Islet of Langerhans (tissue), 1 donor: ENCODE measurements around the gene CUX1.
"Not testable (repeated sequence)": the region's sequence is repeated elsewhere in the genome, so short reads cannot be mapped to it uniquely, and the experiment has no call there.

Experiments used
- FAIRE-seq: peaks from one replicate; lab custom pipeline; 2011; peaks lifted over from hg19 to GRCh38; lab: Jason Lieb, UNC

Gene CUX1

GRCh38 chr7:102047167-102047566 is 229.7 kb downstream of the CUX1 start:
- no peak for FAIRE-seq

GRCh38 chr7:102049765-102050164 is 232.3 kb downstream of the CUX1 start:
- no peak for FAIRE-seq

DNA sequence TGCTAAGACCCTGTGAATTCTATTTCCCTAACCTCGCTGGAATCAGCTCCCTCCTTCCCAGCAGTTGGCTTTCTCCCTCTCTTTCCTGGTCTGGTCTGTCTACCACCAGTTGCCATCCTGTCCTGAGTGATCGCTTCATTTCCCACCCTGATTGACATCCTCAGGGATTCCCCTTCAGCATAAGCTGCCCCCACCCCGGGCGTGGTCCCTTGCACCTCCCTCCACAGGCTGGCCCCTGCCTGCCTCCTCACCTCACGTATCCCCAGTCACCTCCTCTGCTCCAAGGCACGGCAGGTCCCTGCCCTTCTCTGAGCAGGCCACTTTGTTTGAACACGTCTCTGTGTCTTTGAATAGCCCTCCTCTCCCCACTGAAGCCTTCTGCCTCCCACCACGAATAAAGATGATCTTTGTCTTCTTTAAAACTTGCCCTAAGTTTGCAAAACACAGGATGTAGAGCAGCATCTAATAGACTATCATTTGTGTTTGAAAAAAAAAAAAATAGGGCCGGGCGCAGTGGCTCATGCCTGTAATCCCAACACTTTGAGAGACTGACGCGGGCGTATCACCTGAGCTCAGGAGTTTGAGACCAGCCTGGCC is 233.5 kb downstream of the CUX1 start:
- no peak for FAIRE-seq

- FAIRE-seq = not testable (repeated sequence)
Measured at GRCh38 chr7:102051736-102052135, 234.3 kb downstream of the CUX1 start.

- no peak for FAIRE-seq
Measured at GRCh38 chr7:102054158-102054557, 236.7 kb downstream of the CUX1 start.

DNA sequence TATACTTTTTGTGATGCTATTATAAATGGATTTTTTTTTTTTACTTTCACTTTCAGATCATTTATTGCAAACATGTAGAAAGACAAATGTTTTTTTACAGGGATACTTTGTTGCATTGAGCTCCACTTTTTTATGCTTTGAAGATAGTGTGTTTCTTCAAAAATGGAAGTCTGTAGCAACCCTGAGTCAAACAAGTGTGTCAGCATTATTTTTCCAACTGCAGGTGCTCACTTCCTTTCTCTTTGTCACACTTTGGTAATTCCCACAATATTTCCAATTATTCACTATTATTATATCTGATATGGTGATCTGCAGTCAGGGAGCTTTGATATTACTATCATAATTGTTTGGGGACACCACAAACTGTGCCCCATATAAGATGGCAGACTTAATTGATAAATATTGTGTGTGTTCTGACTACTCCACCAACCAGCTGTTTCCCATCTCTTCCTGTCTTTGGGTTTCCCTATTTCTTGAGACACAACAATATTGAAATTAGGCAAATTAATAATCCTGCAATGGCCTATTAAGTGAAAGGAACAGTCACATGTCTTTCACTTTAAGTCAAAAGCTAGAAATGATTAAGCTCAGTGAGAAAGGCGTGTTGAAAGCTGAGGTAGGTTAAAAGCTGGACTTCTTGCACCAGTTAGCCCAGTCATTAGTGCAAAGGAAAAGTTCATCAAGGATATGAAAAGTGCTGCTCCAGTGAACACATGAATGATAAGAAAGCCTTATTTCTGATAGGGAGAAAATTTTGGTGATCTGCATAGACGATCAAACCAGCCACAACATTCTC is 238.0 kb downstream of the CUX1 start:
- no peak for FAIRE-seq

DNA sequence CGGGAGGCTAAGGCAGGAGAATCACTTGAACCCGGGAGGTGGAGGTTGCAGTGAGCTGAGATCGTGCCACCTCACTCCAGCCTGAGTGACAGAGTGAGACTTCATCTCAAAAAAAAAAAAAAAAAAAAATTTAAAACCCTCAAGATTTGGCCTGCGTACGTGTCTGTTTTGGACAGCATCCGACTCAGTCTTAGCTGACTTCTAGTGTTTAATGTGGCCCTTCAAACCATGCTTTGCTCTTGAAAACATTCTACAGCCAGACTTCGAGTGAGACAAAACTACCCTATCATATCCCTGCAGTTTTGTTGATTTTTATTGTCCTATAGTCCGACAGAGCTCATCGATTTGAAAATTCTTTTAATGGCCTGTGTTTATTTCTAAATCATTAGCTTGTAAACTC is 242.1 kb downstream of the CUX1 start:
- FAIRE-seq = no peak

GRCh38 chr7:102061354-102061945 is 244.0 kb downstream of the CUX1 start:
- no peak for FAIRE-seq

DNA sequence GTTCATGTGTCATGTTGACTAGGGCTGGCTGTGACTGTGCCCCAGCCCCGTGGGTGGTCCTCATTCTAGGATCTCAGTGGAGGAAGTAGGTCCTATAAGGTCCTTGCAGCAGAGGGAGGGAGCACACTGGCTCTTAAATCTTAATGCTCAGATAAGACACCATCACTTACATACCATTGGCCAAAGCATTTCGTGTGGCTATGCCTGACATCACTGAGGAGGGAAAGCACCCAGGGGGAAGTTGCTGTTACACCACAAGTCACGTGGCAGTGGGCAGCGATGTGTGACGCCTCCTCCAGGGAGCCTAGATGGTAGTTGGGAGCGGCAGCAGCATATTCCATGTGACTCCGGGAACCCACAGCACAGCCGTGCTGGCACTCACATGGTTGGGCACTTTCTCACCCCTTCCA is 244.6 kb downstream of the CUX1 start:
- FAIRE-seq = no peak

GRCh38 chr7:102063690-102064180 is 246.3 kb downstream of the CUX1 start:
- no peak for FAIRE-seq

GRCh38 chr7:102064361-102065025 is 247.1 kb downstream of the CUX1 start:
- no peak for FAIRE-seq

GRCh38 chr7:102065226-102065625 is 247.8 kb downstream of the CUX1 start:
- no peak for FAIRE-seq

DNA sequence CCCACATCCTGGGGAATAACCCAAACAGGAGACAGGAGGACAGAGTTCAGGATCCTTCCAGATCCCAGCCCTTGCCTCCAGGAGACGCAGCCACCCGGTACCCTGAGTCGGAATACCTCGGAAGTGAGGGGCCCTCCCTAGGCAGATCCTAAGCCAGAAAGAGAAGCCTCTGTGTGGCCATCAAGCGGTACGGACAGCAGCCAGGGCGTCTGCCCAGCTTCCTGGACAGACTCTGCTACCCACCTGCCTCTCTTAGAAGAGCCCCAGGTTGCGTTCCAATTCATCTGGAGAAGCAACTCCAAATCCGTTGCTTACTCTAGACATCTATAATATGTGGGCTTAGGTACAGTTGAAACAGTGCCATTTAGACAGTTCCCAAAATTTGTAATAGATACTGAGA is 249.1 kb downstream of the CUX1 start:
- no peak for FAIRE-seq

DNA sequence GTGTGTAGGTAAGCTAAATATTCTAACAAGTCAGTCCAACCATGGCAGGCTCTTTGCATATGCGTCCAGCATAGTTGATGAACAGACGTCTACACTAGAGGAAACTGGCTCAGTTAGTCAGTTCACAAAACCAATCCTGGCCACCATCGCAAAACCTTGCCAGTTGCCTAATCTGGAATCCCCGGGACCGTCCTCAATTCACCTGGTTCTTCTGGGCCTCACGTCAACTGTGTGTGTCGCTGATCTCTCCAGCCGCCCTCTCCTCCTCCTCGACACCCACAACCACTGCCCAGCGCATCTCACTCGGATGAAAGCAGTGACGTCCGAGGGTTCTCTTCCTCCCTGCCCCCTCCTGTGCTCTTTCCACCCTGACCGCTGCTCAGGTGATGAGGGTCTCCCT is 251.4 kb downstream of the CUX1 start:
- FAIRE-seq = no peak

DNA sequence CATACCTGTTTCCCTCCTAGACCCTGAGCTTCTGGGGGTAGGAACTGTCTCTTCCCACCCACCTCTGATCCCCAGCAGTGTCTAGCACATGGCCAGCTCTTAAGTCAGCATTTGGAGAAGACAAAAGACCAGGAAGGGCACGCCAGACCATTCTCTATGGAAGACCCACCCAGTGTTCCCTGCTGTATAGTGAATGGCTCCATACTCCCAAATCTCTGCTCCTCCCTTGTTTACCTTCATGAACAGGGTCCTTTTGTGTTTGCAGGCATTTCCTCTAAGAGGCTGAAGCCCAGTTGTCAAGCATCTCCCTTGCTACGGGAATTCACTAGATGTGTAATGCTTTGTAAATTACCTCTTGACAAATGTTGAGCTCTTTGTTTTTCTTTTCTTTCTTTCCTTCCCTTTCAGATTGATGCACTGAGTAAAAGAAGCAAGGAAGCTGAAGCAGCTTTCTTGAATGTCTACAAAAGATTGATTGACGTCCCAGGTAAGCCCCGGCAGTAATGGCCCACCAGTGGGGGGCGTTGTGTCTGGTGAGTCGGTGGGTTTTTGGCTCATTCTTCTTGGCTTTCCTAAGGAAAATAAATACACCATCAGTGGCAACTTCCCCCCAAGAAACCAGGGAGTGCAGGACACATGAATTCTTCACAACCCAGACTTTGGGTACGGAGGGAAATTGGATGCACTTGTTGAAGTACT is 252.7 kb downstream of the CUX1 start:
- no peak for FAIRE-seq

- FAIRE-seq = no peak
Measured at GRCh38 chr7:102072003-102072402, 254.6 kb downstream of the CUX1 start.

GRCh38 chr7:102072636-102073209 is 255.3 kb downstream of the CUX1 start:
- FAIRE-seq = no peak

DNA sequence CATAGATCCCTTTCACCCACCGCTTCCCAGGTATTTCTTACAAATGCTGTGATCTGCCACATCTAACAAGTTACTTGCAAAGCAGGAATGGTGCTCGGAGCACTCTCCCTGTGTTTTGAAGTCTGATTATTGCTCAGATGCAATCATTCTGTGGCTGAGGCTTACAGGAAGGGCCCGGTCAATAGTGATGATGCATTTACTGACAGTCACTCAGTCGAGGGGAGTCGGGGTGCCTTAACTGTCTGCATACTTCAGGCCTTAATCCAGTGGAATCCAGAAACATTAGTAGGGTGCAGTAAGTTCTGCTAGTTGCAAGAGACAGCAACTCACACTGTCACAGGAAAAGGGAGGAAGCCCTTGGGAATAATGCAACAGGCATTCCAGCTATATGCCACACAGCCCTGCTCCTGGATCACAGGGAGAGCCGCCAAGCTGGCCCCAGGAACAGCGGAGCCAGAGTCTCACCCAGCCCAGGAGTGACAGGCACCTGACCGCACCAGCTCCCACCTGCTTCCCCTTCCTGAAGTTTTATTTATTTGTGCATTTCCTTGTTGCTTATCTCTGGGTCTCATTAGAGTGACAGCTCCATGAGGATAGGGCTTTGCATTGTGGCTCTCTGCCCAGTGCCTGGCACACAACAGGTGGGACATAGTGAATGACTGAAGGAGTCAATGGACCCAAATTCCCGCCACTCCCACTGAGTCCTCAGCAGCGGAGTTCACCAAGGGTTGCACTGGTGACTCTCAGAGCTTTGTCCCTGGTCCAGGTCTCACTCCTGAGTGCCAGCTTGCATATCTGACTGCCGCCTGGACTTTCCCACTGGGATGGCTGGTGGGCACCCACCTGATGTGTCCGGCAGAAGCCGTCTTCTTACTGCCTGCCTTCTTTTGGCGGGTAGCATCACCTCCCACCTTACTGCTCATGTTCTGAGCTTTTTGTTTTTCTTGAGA is 256.8 kb downstream of the CUX1 start:
- no peak for FAIRE-seq

GRCh38 chr7:102075126-102075525 is 257.7 kb downstream of the CUX1 start:
- no peak for FAIRE-seq

DNA sequence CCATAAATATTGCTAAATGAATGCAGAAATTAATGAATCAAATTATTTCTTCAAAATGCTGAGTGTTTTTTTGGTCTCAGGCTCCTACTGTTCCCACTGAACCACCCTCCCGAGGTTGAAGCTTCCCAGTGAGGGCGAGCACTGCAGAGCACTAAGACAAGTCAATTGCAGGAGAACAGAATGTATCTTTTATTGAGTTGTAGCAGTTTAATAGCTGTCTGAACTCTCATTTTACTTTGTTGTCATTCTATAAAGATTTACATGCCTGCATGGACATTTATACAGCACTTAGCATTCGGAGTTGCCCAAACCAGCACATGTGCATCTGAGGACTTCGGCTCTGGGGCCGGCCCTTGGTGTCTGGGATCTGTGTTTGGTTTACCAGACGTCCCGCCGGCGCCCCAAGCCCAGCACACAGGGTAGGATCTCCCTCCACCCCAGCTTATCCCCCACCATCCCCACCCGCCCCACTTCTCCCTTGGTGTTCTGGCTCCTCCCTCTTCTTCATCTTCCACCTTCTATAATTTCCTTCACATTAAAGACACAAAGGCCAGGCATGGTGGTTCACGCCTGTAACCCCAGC is 258.2 kb downstream of the CUX1 start:
- no peak for FAIRE-seq
